ENCODE results near the gene CYP51A1. TPM values are rescaled to one million over a fixed set of nuclear protein-coding genes. Genes with fewer than 3 reads are reported as not detected.
"Not testable (repeated sequence)": the region's sequence is repeated elsewhere in the genome, so short reads cannot be mapped to it uniquely, and the experiment has no call there.

The CYP51A1 gene
- polyA plus RNA-seq, 3 donors, result 5.9 to 32.4 (median 27.4) TPM

- no peaks in the 10 kb centered on the region for H3K4me1 Mint-ChIP-seq
- Histone ChIP-seq H4K20me1 (ENCODE audit: insufficient read depth, low read length) (no peaks in the 10 kb centered on the region), H3K79me2 (ENCODE audit: insufficient read depth, low read length) (no peaks in the 10 kb centered on the region), H3K4me1 (ENCODE audit: control insufficient read depth in 1 of 2, insufficient read depth in 2 of 2, low read length in 2 of 2) (no peaks in the 10 kb centered on the region), H3K9me3 (replicated peaks in 1 of 2; ENCODE audit: control insufficient read depth in 1 of 2, insufficient read depth in 1 of 2, low read length in 2 of 2) (no peaks in the 10 kb centered on the region), H3K36me3 (replicated peaks in 1 of 2; ENCODE audit: control insufficient read depth in 1 of 2, insufficient read depth in 2 of 2, low read length in 2 of 2) (no peaks in the 10 kb centered on the region), H3K9ac (ENCODE audit: insufficient read depth, low read length, poor library complexity, severe bottlenecking) (no peak overlapping the region), H3K27ac (ENCODE audit: low read depth in 1 of 2, low read length in 2 of 2) (no peak overlapping the region), H3K27me3 (ENCODE audit: control insufficient read depth in 2 of 2, insufficient read depth in 2 of 2, low read length in 2 of 2) (no peaks in the 10 kb centered on the region), H2AFZ (ENCODE audit: insufficient read depth, low read depth, low read length, poor library complexity, severe bottlenecking) (no peak overlapping the region), H3K4me3 (replicated peaks in 1 of 3; ENCODE audit: low read depth in 2 of 3, low read length in 3 of 3) (no peak overlapping the region), H3K4me2 (replicated peaks; ENCODE audit: extremely low read depth, low read length, poor library complexity, severe bottlenecking) (no peak overlapping the region)
- no peak overlapping the region for H3K27ac Mint-ChIP-seq
- DNase-seq, result no peak
- intact Hi-C loops (cut with micrococcal nuclease), result no loop called here
- no CpG with 5 or more reads among the region's 1 CpG for WGBS (ENCODE audit: insufficient coverage)
- no peak overlapping the region for H3K4me3 Mint-ChIP-seq
- TF ChIP-seq, protein P1, sequence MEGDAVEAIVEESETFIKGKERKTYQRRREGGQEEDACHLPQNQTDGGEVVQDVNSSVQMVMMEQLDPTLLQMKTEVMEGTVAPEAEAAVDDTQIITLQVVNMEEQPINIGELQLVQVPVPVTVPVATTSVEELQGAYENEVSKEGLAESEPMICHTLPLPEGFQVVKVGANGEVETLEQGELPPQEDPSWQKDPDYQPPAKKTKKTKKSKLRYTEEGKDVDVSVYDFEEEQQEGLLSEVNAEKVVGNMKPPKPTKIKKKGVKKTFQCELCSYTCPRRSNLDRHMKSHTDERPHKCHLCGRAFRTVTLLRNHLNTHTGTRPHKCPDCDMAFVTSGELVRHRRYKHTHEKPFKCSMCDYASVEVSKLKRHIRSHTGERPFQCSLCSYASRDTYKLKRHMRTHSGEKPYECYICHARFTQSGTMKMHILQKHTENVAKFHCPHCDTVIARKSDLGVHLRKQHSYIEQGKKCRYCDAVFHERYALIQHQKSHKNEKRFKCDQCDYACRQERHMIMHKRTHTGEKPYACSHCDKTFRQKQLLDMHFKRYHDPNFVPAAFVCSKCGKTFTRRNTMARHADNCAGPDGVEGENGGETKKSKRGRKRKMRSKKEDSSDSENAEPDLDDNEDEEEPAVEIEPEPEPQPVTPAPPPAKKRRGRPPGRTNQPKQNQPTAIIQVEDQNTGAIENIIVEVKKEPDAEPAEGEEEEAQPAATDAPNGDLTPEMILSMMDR (IDR thresholded peaks at IDR 0.05), result no peak
- H3K27me3 Mint-ChIP-seq (ENCODE audit: low read depth in 3 of 3), result peaks cover 0 to 4% (median 0%) of the 10 kb centered on the region in 3 donors
- no peaks in the 10 kb centered on the region for H3K36me3 Mint-ChIP-seq
- no peaks in the 10 kb centered on the region for H3K9me3 Mint-ChIP-seq
Measured at GRCh38 chr7:92150450-92151017, 16.3 kb upstream of the CYP51A1 start.

- Mint-ChIP-seq H3K4me3 (no peak overlapping the region), H3K27ac (no peak overlapping the region), H3K9me3 (no peaks in the 10 kb centered on the region), H3K27me3 (ENCODE audit: low read depth in 3 of 3) (peaks cover 0 to 4% (median 0%) of the 10 kb centered on the region in 3 donors), H3K4me1 (no peaks in the 10 kb centered on the region), H3K36me3 (no peaks in the 10 kb centered on the region)
- Histone ChIP-seq H3K4me2 (replicated peaks; ENCODE audit: extremely low read depth, low read length, poor library complexity, severe bottlenecking) (no peak overlapping the region), H2AFZ (ENCODE audit: insufficient read depth, low read depth, low read length, poor library complexity, severe bottlenecking) (no peak overlapping the region), H4K20me1 (ENCODE audit: insufficient read depth, low read length) (no peaks in the 10 kb centered on the region), H3K4me1 (ENCODE audit: control insufficient read depth in 1 of 2, insufficient read depth in 2 of 2, low read length in 2 of 2) (no peaks in the 10 kb centered on the region), H3K9ac (ENCODE audit: insufficient read depth, low read length, poor library complexity, severe bottlenecking) (no peak overlapping the region), H3K9me3 (replicated peaks in 1 of 2; ENCODE audit: control insufficient read depth in 1 of 2, insufficient read depth in 1 of 2, low read length in 2 of 2) (no peaks in the 10 kb centered on the region), H3K79me2 (ENCODE audit: insufficient read depth, low read length) (no peaks in the 10 kb centered on the region), H3K4me3 (replicated peaks in 1 of 3; ENCODE audit: low read depth in 2 of 3, low read length in 3 of 3) (no peak overlapping the region), H3K27me3 (ENCODE audit: control insufficient read depth in 2 of 2, insufficient read depth in 2 of 2, low read length in 2 of 2) (no peaks in the 10 kb centered on the region), H3K27ac (ENCODE audit: low read depth in 1 of 2, low read length in 2 of 2) (no peak overlapping the region), H3K36me3 (replicated peaks in 1 of 2; ENCODE audit: control insufficient read depth in 1 of 2, insufficient read depth in 2 of 2, low read length in 2 of 2) (no peaks in the 10 kb centered on the region)
- DNase-seq, result no peak
- 100% methylated on average over 2 of the region's 5 CpGs for WGBS (ENCODE audit: insufficient coverage)
- intact Hi-C loops (cut with micrococcal nuclease), result no loop called here
- TF ChIP-seq, protein P1 (IDR thresholded peaks at IDR 0.05), result no peak
Measured at GRCh38 chr7:92149736-92150239, 15.5 kb upstream of the CYP51A1 start.

GRCh38 chr7:92143192-92143880 lies 9.1 kb upstream of the CYP51A1 start:
- H2AFZ ChIP-seq (ENCODE audit: insufficient read depth, low read depth, low read length, poor library complexity, severe bottlenecking); H3K4me3 Mint-ChIP-seq; H3K79me2 ChIP-seq (ENCODE audit: insufficient read depth, low read length); H3K36me3 ChIP-seq (replicated peaks in 1 of 2; ENCODE audit: control insufficient read depth in 1 of 2, insufficient read depth in 2 of 2, low read length in 2 of 2); H3K4me3 ChIP-seq (replicated peaks in 1 of 3; ENCODE audit: low read depth in 2 of 3, low read length in 3 of 3); H3K4me1 Mint-ChIP-seq; H3K36me3 Mint-ChIP-seq; H3K27ac Mint-ChIP-seq; H3K27me3 ChIP-seq (ENCODE audit: control insufficient read depth in 2 of 2, insufficient read depth in 2 of 2, low read length in 2 of 2); DNase-seq; H3K9ac ChIP-seq (ENCODE audit: insufficient read depth, low read length, poor library complexity, severe bottlenecking); H3K9me3 ChIP-seq (replicated peaks in 1 of 2; ENCODE audit: control insufficient read depth in 1 of 2, insufficient read depth in 1 of 2, low read length in 2 of 2); H3K27me3 Mint-ChIP-seq (ENCODE audit: low read depth in 3 of 3); H3K4me1 ChIP-seq (ENCODE audit: control insufficient read depth in 1 of 2, insufficient read depth in 2 of 2, low read length in 2 of 2); H3K27ac ChIP-seq (ENCODE audit: low read depth in 1 of 2, low read length in 2 of 2); H3K4me2 ChIP-seq (replicated peaks; ENCODE audit: extremely low read depth, low read length, poor library complexity, severe bottlenecking); H4K20me1 ChIP-seq (ENCODE audit: insufficient read depth, low read length); intact Hi-C loops (cut with micrococcal nuclease): not testable (repeated sequence)
- 96% methylated on average over 45 of the region's 50 CpGs for WGBS (ENCODE audit: insufficient coverage)
- H3K9me3 Mint-ChIP-seq, result peaks cover 0 to 14% (median 0%) of the 10 kb centered on the region in 7 donors

Measured in CD14-positive monocyte (primary cell).